ENCODE results near the gene PRKG1.
"Not testable (repeated sequence)": the region's sequence is repeated elsewhere in the genome, so short reads cannot be mapped to it uniquely, and the experiment has no call there.

PRKG1 gene

DNA sequence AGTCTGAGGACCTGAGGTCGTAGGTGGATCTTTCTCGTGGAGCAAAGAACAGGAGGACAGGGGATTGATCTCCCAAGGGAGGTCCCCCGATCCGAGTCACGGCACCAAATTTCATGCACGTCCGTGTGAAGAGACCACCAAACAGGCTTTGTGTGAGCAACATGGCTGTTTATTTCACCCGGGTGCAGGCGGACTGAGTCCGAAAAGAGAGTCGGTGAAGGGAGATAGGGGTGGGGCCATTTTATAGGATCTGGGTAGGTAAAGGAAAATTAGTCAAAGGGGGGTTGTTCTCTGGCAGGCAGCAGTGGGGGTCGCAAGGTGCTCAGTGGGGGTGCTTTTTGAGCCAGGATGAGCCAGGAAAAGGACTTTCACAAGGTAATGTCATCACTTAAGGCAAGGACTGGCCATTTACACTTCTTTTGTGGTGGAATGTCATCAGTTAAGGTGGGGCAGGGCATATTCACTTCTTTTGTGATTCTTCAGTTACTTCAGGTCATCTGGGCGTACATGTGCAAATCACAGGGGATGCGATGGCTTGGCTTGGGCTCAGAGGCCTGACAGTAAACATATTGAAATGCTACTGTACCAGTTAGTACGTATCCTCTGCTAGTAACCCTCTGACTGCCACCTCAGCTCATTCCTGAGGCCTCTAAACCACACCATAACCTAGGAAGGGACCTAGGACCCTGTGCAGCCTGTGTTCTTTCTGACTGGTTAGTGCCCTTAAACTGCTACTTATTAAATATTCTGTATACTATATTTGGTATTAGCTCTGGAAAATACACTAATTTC lies 964.9 kb downstream of the PRKG1 start:
- not testable (repeated sequence) for DNase-seq

DNA sequence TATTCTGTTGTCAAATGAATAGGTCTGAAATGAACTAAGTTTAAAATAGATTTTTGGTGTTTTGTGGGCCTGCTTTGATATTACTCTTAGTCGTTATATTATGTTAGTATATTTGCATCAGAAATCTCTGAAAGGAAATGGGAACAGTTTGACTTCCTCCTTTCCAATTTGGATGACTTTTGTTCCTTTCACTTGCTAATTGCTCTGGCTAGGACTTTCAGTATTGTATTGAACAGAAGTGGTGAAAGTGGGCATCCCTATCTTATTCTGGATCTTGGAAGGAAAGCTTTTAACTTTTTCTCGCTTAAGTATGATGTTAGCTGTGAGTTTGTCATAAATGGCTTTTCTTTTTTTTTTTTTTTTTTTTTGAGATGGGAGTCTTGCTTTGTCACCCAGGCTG lies 966.2 kb downstream of the PRKG1 start:
- no peak for DNase-seq

DNA sequence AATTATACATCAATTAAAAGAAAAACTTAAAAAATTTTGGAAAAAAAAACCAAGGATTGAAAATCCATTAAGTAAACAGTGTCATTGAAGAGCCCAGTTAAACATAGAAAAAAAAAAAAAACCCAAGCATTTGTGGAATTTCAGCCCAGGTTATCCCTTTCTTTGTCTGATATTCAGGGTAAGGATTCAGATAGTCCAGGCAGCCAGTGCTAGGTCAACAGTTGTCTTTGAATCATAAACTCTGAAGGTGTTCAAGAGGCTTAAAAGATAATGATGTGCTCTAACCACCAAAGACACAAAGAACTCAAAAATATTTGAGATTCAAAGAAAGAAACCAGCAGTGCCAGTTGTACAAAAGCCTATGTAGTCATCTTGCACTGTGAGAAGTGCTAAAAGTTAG lies 969.5 kb downstream of the PRKG1 start:
- no peak for DNase-seq

DNA sequence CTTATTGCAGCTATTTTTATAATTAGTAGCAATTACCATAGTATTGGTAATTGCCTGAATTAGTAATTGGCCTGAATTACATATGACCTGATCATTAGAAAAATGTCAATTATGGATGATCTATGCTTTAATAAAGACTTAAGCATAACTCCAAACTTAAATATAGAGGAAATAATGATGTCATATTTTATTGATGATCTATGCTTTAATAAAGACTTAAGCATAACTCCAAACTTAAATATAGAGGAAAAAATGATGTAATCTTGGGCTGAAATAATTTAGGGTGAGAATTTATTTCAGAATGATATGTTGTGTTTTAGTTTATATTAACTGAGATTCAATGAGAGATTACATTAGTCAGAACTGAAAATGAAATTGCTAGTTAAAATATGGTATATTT lies 973.8 kb downstream of the PRKG1 start:
- DNase-seq, result no peak

DNA sequence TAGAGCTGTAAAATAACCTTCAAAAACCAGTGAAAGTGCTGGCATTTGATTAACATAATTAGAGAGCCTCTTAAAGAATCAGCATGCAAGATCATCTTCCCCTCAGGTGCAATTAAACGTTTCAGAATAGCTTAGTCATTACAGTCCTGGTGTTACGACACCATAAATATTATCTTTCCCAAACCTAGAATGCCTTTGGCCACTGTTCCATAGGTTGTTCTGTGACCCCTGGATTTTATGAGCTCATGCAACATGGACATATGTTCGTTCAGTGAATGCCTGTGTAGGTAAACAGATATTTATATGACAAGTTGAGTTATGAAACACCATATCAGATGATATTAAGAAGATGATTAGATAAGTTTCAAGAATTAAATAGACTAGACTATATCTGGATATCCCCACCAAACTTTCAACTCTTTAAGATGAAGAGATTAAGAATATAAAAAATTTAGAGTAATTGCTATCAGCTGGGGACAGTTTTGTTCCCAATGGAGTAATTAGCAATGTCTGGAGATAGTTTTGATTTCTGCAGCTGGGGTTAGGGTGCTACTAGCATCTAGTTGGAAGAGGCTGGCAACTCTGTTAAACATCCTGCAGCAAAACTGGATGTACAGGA lies 976.3 kb downstream of the PRKG1 start:
- no peak for DNase-seq

DNA sequence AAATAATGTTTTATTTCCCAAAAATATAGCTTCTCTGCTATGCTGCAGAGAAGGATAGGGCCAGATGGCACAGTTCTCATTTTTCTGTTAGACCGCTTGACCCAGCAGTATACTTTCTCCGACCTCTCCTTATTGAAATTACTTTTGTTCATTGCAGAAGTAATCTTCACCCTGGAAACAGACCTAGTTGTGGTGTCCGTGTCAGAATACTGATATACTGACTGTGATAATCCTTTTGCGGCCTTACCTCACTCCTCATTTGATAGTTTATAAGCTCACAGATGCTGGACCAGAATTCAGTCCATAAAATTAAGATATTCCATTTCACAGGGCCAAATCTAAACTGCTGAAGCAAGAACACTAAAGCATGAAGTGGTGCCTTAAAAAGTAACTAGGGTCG lies 979.2 kb downstream of the PRKG1 start:
- no peak for DNase-seq

DNA sequence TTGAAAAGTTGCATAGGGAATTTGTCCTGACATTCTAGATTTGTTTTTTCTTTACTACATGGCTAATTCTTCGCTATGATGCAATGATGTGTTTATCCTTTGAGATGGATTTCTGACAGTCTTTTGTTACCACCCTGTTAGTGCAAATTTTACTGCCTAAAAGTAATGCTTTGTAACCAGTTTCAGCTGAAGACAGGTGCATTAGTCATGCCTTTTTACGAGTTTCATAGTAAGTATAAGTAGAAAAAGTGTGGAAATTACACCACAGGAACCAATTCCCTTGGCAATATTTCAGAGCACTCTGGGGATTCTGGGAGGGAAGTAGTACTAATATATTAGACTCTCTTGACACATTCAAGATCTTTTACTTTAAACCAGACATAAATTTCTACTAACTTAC lies 982.0 kb downstream of the PRKG1 start:
- no peak for DNase-seq

DNA sequence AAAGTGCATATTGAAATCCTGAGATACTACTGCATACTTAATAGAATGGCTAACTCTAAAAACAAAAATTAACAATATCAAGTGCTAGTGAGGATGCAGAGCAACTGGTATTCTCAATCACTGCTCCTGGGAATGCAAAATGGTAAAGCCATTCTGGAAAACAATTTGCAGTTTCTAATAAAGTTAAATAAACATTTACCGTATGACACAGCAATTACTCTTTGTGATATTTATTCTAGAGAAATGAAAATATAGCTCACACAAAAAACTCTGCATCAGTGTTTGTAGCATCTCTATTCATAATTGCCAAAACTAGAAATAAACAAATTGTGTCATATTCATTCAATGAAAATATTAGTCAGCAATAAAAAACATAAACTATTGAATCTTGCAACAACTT lies 984.8 kb downstream of the PRKG1 start:
- DNase-seq, result no peak

DNA sequence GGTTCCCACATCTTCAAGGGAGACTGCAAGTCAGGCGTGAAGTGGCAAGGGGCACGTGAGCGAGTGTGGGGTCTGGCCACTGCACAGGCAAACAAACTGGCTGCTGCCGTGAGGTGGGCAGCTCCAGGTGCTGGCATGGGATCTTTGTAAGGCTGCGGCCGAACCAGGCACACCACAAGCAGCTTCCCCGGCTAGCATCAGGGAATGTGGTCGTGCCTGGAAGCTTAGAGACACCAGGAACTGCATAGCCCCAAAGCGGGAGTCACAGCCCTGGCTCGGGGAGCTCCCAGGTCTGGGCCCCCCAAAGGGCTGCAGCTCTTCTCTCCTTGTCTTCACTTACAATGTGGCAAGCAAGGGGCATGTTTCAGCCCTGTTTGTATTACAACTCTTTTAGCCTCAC lies 988.9 kb downstream of the PRKG1 start:
- DNase-seq, result no peak

DNA sequence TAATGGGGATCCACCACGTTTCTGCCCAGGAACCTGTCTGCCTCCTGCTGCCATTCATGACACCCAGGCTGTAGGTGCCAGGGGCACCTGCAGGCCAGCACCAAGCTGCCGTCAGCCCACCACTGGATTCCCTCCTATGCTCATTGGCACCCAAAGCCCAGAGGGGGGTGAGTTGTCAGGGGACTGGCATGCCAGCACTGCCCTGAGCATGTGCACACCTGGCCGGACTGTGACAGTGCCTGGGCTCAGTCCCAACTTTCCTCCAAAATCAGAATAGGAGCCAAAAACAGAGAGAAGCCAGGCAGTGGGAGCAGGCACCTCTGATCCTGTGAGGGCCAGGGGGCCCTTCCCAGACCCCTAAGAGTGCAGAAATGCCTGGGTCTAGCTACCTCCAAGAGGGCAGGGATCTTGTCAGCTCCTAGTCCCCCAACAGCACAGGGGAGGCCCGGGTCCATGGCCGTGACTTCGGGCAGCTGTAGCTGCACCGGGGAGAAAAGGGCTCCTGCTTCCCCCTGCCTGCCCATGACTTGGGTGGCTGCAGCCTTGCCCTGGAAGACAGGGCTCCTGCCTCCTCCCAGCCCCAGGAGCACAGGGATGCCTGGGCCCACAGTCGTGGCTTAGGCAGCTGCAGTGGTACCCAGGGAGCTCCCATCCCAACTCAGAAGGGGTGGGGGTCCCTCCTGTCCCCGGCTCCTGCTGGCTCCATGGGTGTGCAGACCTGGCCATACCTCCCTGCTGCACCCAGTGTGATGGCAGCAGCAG lies 990.0 kb downstream of the PRKG1 start:
- DNase-seq, result no peak

DNA sequence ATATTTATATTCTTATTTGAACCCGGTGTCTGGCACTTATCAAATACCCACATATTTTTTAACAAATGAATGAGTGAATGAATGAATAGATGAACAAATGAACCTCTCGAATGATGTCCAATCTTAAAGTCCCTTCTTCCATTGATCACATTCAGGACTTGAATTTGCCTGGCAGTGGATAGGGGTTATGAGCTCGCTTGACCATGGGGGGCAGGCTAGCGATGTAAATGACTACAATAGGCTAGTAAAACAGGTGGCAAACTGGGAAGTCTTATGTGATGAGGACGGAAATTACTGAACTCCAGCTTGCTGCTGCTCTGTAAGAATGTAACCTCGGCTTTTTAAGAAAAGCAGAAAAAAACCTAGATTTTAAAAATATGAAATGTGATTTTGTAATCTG lies 992.1 kb downstream of the PRKG1 start:
- DNase-seq, result no peak

DNA sequence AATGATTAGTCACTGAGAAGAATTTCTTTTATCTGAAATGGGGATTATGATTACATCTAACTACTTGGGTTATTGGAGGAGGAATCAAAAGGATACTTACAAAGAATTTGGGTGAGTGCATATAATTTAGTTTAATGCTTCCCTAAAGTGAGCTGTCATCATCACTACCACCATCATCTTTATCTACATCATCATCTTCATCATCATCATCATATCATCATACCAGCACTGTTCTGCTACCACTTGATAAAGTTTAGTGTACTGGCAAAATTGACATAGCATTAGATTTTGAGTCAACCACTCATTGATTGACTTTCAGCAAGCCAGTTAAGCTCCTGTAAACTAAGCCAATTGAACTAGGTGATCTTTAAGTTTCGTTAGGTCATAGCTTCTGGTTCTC lies 994.2 kb downstream of the PRKG1 start:
- no peak for DNase-seq

DNA sequence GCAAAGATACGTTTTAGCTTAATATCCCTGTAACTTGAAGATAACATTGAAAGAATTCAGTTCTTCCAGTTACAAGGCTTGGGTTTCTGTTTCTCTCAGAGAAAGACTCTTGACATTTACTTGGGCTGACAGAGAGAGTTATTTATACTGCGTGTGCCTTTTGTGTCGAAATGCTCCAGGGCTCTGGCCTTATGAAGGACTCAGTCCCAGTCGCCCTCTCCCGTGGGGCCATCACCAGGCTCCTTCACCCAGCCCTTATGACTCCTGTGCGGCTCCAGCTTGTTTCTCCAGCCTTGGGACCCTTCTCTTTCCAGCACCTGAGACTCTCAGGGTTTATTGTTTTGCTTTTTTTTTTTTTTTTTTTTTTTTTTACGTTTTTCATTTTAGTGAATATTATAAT lies 997.5 kb downstream of the PRKG1 start:
- no peak for DNase-seq

DNA sequence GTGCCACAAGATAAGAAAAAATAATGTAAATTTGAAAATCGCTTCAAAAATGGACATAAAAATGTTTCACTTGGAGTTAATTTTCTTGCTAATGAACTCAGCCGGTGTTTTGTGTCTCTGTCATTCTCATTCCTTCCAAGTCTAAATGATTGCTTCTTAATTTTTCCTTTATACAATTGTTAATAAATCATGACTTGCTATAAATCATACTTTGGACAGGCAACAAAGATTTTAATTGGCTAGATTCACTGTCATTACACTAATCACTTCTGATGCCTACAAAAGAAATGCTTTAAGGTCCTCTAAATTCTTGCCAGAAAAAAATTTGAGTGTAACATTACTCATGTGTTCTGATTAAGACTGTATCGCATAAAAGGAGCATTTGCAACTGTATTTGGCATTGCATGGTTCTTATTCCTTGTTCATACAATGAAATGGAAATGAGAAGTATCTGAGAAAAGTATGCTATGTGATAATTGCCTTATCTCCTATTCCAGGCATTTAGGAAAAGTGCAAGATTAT lies 1000.3 kb downstream of the PRKG1 start:
- DNase-seq, result no peak

DNA sequence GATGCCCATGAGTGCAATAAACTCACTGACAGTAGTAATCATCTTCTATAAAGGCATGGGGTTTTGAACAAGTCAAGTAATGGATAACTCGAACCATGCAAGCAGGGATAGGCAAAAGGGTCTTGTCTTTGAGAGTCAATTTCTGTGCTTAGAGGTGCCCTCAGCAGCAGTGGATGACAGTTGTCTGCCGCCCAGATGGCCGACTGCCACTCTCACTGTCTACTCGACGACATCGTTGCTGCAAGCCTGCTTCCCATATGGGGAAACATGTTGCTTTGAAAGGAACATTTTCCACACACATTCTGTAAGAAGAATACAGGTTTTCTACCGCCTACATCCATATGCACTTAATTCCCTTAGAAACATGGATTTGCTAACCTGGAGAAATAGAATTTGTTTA lies 1003.5 kb downstream of the PRKG1 start:
- no peak for DNase-seq

DNA sequence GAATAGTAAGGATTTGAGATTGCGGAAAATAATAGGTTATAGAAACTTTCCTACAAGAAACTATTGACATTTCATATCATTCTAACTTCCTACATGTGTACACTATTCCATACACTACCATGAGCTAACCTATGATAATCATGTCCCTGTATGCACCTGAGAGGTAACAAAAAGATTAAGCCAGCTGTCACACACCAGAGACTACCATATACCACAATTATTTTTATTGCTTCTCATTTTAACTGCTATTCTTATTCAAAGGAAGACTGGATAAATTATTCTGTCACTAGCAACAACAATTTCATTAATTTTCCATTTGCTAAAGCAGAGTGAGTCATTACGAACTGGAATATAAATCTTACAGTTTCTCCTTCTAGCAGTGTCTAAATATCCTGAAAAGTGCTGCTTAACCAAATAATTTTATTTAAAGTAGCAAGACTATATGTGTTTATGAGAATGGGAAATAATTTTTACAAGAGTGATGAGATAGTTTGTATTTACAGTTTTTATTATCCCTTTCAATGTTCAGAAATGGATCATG lies 1004.2 kb downstream of the PRKG1 start:
- no peak for DNase-seq

DNA sequence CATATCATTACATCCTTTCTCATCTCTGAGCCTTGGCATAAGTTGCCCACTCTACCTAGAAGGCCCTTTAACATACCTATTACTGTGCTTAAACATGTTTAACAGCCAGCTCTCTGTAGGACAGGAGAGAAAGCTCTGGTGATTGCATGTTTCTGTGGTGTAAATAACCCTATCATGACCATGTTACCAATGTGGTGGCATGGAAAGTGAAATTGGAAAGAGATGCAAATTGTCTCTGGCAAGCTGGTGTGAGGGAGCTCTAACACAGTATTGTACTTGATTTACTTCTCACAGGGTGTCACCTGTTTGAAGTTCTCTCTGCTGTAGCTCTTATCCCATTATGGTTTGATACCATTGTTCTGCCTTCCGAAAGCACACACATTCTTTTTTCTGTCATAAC lies 1008.0 kb downstream of the PRKG1 start:
- DNase-seq, result no peak

DNA sequence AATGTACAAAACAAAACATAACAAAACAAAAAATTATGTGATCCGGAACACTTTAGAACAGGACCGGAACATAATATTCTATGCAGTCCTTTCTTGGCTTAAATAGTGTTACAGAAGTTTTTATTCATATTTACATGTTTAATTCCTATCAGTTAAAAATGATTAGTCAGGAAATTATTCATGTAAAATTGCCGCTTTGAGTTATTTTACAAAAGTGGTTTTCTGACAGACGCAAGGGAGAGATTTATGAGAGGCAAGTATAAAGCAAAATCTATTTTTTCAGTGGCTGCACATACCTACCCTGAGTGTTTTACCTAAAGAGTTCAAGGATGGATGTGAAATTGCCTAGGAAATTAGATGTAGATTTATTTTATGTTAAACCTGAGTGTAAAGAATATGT lies 1009.1 kb downstream of the PRKG1 start:
- no peak for DNase-seq

DNA sequence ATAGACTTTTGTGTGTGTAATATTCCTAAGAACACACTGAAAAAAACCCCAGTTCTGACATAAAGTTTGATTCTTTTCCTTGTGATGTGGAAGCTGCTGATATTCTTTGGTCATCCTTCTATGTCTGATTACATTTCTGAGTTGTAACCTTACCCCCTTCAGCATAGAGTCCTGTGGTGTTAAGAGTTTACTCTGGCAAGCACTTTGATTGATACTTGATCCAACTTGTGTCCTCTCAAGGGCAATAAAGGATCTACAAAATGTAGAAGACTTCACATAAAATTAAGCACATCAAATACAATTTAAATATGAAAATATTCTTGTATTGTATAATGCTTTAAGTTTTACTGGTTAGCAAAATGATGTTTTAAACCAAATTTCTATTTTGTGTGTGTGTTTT lies 1018.1 kb downstream of the PRKG1 start:
- DNase-seq, result no peak

DNA sequence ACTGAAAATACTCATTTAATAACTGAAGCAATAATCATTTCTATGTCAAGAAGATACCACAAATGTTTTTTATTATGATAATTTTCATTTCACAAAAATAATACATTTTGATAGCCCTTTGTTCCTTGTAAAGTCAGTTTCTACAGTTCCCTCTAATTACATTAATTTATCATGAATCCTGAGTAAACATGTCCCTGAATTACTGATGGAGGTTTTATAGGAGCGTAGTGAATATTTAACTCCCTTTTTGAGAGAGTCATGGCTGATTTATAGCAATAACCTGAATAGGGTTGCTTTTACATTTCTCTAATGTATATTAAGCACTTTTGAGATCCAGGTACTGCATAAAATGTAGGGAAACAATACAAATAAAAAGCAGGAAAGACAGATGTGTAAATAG lies 1023.8 kb downstream of the PRKG1 start:
- no peak for DNase-seq

DNA sequence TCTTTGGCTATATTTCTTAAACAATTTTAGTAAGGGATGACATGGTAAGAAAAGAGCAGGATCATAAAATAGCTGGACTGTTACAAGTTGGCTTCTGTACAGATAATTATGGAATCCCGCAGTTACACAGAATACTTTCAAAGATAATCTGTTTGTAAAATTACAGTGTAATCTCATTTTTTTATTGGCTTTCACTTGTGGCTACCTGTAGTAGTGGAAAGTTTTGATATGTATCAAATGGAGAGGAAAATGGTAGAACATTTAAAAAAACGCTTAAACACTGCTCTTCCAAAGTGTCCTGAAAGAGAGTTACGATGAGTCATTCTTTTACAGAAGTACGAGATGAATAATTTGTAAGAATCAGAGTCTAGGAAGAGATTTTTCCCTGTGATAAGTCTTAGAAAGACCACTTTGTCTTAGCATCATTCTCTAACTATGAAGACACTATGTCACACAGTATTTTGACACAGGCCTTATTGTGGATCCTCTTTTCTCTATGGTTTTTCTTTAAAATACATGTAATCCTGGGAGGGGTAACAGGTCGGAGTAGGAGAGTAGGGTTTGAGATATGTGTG lies 1024.8 kb downstream of the PRKG1 start:
- DNase-seq, result no peak

DNA sequence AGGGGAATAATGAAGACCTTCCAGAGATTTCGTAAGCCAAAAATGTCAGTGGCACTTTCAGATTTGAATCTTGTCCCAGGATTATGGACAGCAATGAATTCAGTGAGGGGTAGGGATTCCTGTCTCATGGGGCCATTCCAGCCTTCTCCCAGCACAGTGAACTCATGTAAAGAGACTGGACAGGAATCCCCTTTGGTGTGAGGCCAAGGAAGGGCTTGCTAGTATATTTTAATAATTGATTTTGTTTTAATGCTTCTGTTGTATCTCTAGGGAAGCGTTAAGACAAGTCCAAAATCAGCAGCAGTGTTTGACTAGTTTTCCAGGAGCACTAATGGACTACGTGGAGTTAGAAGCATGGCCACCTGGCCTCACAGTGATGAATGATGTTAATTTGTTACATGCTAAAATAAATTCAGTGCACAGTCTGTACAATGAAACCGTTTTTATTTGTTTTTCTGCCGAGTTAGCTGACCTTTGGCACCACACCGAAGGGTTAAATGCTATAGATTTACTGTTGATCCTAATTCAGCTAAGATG lies 1025.8 kb downstream of the PRKG1 start:
- DNase-seq, result no peak

DNA sequence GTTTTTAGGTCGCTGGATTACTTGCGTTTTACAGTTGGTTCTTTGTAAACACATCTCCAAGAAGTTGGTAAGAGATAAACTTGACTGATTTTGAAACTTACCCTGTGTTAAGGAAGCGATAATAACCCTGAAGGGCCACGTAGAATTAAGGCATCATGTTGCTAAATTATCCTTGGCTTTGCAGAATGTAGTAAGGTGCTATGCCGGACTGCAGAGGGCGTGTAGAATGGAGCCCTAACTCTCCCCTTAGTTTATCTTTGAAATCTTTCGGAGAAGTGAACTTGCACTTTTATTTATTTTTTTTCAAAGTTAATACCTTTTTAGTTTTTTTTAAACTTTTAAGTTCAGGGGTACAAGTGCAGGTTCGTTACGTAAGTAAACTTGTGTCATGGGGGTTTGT lies 1031.0 kb downstream of the PRKG1 start:
- no peak for DNase-seq

Measured in NCI-H2081 treated with DMSO at 0.1 percent for 48 hours (cell line).